A673 (cell line): ENCODE results near the gene CHST15. TPM values are rescaled to one million over a fixed set of nuclear protein-coding genes. Genes with fewer than 3 reads are reported as not detected.

Experiments used
- BruUV-seq: library from RNA; stranded (reverse); fragments of 400-500 nt; replicated peaks from 2 replicates; lab custom pipeline; 2021; lab: Mats Ljungman, UMichigan
- CTCF ChIA-PET: fragments of 300-600 bp; sonication (Branson Sonifier 250); formaldehyde crosslinking; loops from one replicate; lab custom pipeline; 2022; ENCODE audit warnings: antibody characterized with exemption; lab: Charles Lee
- POLR2A ChIA-PET: fragments of 300-600 bp; sonication (Branson Sonifier 250); formaldehyde crosslinking; loops from one replicate; lab custom pipeline; 2022; ENCODE audit warnings: antibody characterized with exemption; ENCODE audit not compliant: low non-redundant PET; lab: Charles Lee
- DNase-seq: peaks from one replicate; pipeline ENCODE4 v3.0.0-alpha.2; 2015; ENCODE audit warnings: low spot score
- H3K27ac ChIP-seq: fragments of 200-600 bp; sonication (generic); 2 replicates; pipeline ENCODE4 v1.5.1; 2016; ENCODE audit warnings: mixed run types, low read depth, mild to moderate bottlenecking, mixed read lengths, antibody characterized with exemption, low read length; ENCODE audit not compliant: poor library complexity, severe bottlenecking
- H3K27me3 ChIP-seq: fragments of 200-600 bp; sonication (generic); replicated peaks from 2 replicates; pipeline ENCODE4 v1.6.1; 2017; ENCODE audit warnings: mixed run types, low read depth, mild to moderate bottlenecking, mixed read lengths, antibody characterized with exemption, low read length; ENCODE audit not compliant: insufficient read depth, poor library complexity
- H3K36me3 ChIP-seq: fragments of 200-600 bp; sonication (generic); 2 replicates; pipeline ENCODE4 v1.6.1; 2016; ENCODE audit warnings: mixed run types, mild to moderate bottlenecking, mixed read lengths, antibody characterized with exemption, low read length; ENCODE audit not compliant: insufficient read depth, poor library complexity, severe bottlenecking
- H3K4me1 ChIP-seq: fragments of 200-600 bp; sonication (generic); 2 replicates; pipeline ENCODE4 v1.6.1; 2017; ENCODE audit warnings: mixed run types, mild to moderate bottlenecking, mixed read lengths, antibody characterized with exemption, low read length; ENCODE audit not compliant: insufficient read depth, poor library complexity, severe bottlenecking
- H3K4me3 ChIP-seq: fragments of 200-600 bp; sonication (generic); 2 replicates; pipeline ENCODE4 v1.5.1; 2016; ENCODE audit warnings: low read depth, mixed run types, mild to moderate bottlenecking, mixed read lengths, low read length; ENCODE audit not compliant: poor library complexity, severe bottlenecking
- H3K9me3 ChIP-seq: fragments of 200-600 bp; sonication (generic); 2 replicates; pipeline ENCODE4 v1.6.1; 2016; ENCODE audit warnings: mixed run types, low read depth, mild to moderate bottlenecking, mixed read lengths, antibody characterized with exemption, low read length; ENCODE audit not compliant: poor library complexity, severe bottlenecking
- CTCF ChIP-seq: fragments of 300-800, 200-600 bp; sonication (generic); conservative IDR thresholded peaks from 2 replicates; pipeline ENCODE4 v1.5.1; 2017; ENCODE audit warnings: low read depth, mild to moderate bottlenecking, antibody characterized with exemption, low read length, moderate library complexity, mixed read lengths
- EZH2 ChIP-seq: fragments of 200-600 bp; sonication (generic); IDR thresholded peaks from 2 replicates; pipeline ENCODE4 v1.6.1; 2017; ENCODE audit warnings: borderline replicate concordance, low read depth, mild to moderate bottlenecking, mixed read lengths, antibody characterized with exemption, low read length; ENCODE audit not compliant: poor library complexity, severe bottlenecking
- intact Hi-C: fragments of 100-400 bp; cut with micrococcal nuclease; formaldehyde crosslinking; loops from one replicate; pipeline ENCODE4 v1.10.0; 2022; ENCODE audit not compliant: unreplicated experiment
- total RNA-seq: library from RNA; stranded (reverse); gene quantifications from 2 replicates; pipeline ENCODE4 v1.2.3, GENCODE V29; 2021

Gene CHST15
- total RNA-seq, 1 experiment from 2014 or later: 1.7 TPM

- H3K4me1 ChIP-seq: no peaks in the 10 kb centered on the region
- H3K9me3 ChIP-seq: no peaks in the 10 kb centered on the region
- no peaks in the 10 kb centered on the region for H3K27me3 ChIP-seq
- H3K36me3 ChIP-seq: no peaks in the 10 kb centered on the region
- ChIA-PET POLR2A (no interaction called here), CTCF (no interaction called here)
- intact Hi-C loops: no loop called here
- H3K27ac ChIP-seq: no peak overlapping the region
- no peak overlapping the region for H3K4me3 ChIP-seq
- no TSS peak for BruUV-seq
- DNase-seq: no peak
- TF ChIP-seq CTCF: no peak
- no peak for TF ChIP-seq EZH2
Observed at GRCh38 chr10:124132876-124133275, 39.5 kb upstream of the CHST15 start.

- H3K4me1 ChIP-seq: no peaks in the 10 kb centered on the region
- intact Hi-C loops: no loop called here
- no peak for DNase-seq
- ChIA-PET POLR2A (no interaction called here), CTCF (no interaction called here)
- no peak overlapping the region for H3K4me3 ChIP-seq
- no peaks in the 10 kb centered on the region for H3K36me3 ChIP-seq
- BruUV-seq: no TSS peak
- no peak overlapping the region for H3K27ac ChIP-seq
- no peaks in the 10 kb centered on the region for H3K9me3 ChIP-seq
- no peaks in the 10 kb centered on the region for H3K27me3 ChIP-seq
- TF ChIP-seq EZH2 (no peak), CTCF (no peak)
Observed at GRCh38 chr10:124132306-124132705, 38.9 kb upstream of the CHST15 start.

GRCh38 chr10:124131172-124131571 lies 37.8 kb upstream of the CHST15 start:
- ChIA-PET POLR2A (no interaction called here), CTCF (no interaction called here)
- H3K36me3 ChIP-seq: no peaks in the 10 kb centered on the region
- no peaks in the 10 kb centered on the region for H3K27me3 ChIP-seq
- H3K27ac ChIP-seq: no peak overlapping the region
- intact Hi-C loops: no loop called here
- no peaks in the 10 kb centered on the region for H3K9me3 ChIP-seq
- no peaks in the 10 kb centered on the region for H3K4me1 ChIP-seq
- no peak for DNase-seq
- TF ChIP-seq CTCF (no peak), EZH2 (no peak)
- BruUV-seq: no TSS peak
- H3K4me3 ChIP-seq: no peak overlapping the region
